IMR-90 (cell line): Measurements from ENCODE around the gene AFF2.

ENCODE experiments used
- BHLHE40 ChIP-seq: fragments of 150-350 bp; IDR thresholded peaks from 2 replicates; pipeline ENCODE4 v1.6.1; 2016; ENCODE audit warnings: mild to moderate bottlenecking, low read depth, low read length
- CHD1 ChIP-seq: IDR thresholded peaks from 2 replicates; pipeline ENCODE4 v1.6.1; 2012; ENCODE audit warnings: low read depth, low read length, improper control_type of control experiment
- FOS ChIP-seq: fragments of 150-350 bp; IDR thresholded peaks from 2 replicates; pipeline ENCODE4 v1.6.1; 2016; ENCODE audit warnings: low read depth, low read length
- MAFK ChIP-seq: IDR thresholded peaks from 2 replicates; pipeline ENCODE4 v1.6.1; 2012; ENCODE audit warnings: low read depth, low read length, improper control_type of control experiment
- MXI1 ChIP-seq: IDR thresholded peaks from 2 replicates; pipeline ENCODE4 v1.6.1; 2012; ENCODE audit warnings: low read depth, mild to moderate bottlenecking, low read length, moderate library complexity, borderline replicate concordance
- NFE2L2 ChIP-seq: fragments of 150-350 bp; IDR thresholded peaks from 2 replicates; pipeline ENCODE4 v1.6.1; 2016; ENCODE audit warnings: low read depth, mild to moderate bottlenecking, low read length
- POLR2A ChIP-seq: IDR thresholded peaks from 2 replicates; pipeline ENCODE4 v1.6.1; 2012; ENCODE audit warnings: mild to moderate bottlenecking, low read depth, low read length
- RAD21 ChIP-seq: IDR thresholded peaks from 2 replicates; pipeline ENCODE4 v1.6.1; 2012; ENCODE audit warnings: low read length, improper control_type of control experiment
- RCOR1 ChIP-seq: IDR thresholded peaks from 2 replicates; pipeline ENCODE4 v1.6.1; 2012; ENCODE audit warnings: mild to moderate bottlenecking, low read length, improper control_type of control experiment; ENCODE audit not compliant: insufficient replicate concordance
- RFX5 ChIP-seq: IDR thresholded peaks from 2 replicates; pipeline ENCODE4 v1.8.0; 2012; ENCODE audit warnings: low read depth, mild to moderate bottlenecking, low read length, moderate library complexity
- SMC3 ChIP-seq: fragments of 150-350 bp; IDR thresholded peaks from 2 replicates; pipeline ENCODE4 v1.6.1; 2016; ENCODE audit warnings: low read depth, mild to moderate bottlenecking, antibody characterized with exemption, low read length, moderate library complexity
- TF ChIP-seq, protein P1 (sequence below): conservative IDR thresholded peaks from 2 replicates; pipeline ENCODE4 v1.5.1; 2012; ENCODE audit warnings: mild to moderate bottlenecking, low read depth, low read length, improper control_type of control experiment
- TF ChIP-seq, protein P2 (sequence below): fragments of 150-350 bp; IDR thresholded peaks from 2 replicates; pipeline ENCODE4 v1.6.1; 2016; ENCODE audit warnings: low read depth, mild to moderate bottlenecking, low read length, moderate library complexity, borderline replicate concordance
- TF ChIP-seq, protein P3 (sequence below): fragments of 150-350 bp; IDR thresholded peaks from 2 replicates; pipeline ENCODE4 v1.6.1; 2017; ENCODE audit warnings: mild to moderate bottlenecking, antibody characterized with exemption, low read length, low read depth

DNA sequence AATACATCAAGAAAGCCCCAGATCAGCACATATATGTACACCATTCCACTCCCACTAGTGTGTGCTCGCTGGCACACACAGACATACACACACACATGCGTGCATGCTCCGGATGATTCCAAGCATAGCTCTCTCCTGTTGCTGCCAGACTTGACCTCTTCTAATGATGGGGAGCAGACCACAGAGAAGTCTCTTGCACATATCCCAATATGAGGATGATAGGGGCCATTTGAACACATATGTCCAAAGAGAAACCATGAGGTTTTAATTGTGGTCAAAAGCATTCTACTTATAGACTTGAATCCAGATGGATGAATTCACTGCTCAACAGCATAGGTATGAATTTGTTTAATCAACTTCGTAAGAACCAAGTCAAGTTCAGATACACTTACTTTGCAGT, 214.9 kb downstream of the AFF2 start:
- TF ChIP-seq MAFK (no peak), POLR2A (no peak), RAD21 (no peak), NFE2L2 (no peak), RCOR1 (no peak), BHLHE40 (no peak), SMC3 (no peak), CHD1 (no peak), RFX5 (no peak), MXI1 (no peak), FOS (no peak)
- TF ChIP-seq, protein P1, sequence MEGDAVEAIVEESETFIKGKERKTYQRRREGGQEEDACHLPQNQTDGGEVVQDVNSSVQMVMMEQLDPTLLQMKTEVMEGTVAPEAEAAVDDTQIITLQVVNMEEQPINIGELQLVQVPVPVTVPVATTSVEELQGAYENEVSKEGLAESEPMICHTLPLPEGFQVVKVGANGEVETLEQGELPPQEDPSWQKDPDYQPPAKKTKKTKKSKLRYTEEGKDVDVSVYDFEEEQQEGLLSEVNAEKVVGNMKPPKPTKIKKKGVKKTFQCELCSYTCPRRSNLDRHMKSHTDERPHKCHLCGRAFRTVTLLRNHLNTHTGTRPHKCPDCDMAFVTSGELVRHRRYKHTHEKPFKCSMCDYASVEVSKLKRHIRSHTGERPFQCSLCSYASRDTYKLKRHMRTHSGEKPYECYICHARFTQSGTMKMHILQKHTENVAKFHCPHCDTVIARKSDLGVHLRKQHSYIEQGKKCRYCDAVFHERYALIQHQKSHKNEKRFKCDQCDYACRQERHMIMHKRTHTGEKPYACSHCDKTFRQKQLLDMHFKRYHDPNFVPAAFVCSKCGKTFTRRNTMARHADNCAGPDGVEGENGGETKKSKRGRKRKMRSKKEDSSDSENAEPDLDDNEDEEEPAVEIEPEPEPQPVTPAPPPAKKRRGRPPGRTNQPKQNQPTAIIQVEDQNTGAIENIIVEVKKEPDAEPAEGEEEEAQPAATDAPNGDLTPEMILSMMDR: no peak
- TF ChIP-seq, protein P2, sequence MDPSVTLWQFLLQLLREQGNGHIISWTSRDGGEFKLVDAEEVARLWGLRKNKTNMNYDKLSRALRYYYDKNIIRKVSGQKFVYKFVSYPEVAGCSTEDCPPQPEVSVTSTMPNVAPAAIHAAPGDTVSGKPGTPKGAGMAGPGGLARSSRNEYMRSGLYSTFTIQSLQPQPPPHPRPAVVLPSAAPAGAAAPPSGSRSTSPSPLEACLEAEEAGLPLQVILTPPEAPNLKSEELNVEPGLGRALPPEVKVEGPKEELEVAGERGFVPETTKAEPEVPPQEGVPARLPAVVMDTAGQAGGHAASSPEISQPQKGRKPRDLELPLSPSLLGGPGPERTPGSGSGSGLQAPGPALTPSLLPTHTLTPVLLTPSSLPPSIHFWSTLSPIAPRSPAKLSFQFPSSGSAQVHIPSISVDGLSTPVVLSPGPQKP: no peak
- TF ChIP-seq, protein P3, sequence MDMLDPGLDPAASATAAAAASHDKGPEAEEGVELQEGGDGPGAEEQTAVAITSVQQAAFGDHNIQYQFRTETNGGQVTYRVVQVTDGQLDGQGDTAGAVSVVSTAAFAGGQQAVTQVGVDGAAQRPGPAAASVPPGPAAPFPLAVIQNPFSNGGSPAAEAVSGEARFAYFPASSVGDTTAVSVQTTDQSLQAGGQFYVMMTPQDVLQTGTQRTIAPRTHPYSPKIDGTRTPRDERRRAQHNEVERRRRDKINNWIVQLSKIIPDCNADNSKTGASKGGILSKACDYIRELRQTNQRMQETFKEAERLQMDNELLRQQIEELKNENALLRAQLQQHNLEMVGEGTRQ: no peak
